Esophagus squamous epithelium (tissue), 5 donors: ENCODE measurements around the gene FER1L5. TPM values are rescaled to one million over a fixed set of nuclear protein-coding genes. Genes with fewer than 3 reads are reported as not detected.

Experiments
- DNase-seq: peaks from one replicate; lab custom pipeline; 2025; lab: John Stamatoyannopoulos, UW
- H3K27ac ChIP-seq, 4 donors: fragments of 200-600 bp; sonication (generic); one replicate each; pipeline ENCODE4 v1.5.1; 2016 to 2019; ENCODE audit warnings: mild to moderate bottlenecking in 1 of 4
- H3K27me3 ChIP-seq, 4 donors: fragments of 200-600 bp; sonication (generic); 1 replicate in 3 of 4; 2 replicates in 1 of 4; pipeline versions ENCODE4 v1.5.1 to v1.6.0; 2017 to 2021; ENCODE audit warnings: antibody characterized with exemption in 1 of 4
- H3K36me3 ChIP-seq, 3 donors: fragments of 200-600 bp; sonication (generic); one replicate each; pipeline ENCODE4 v1.5.1; 2016 to 2019
- H3K4me1 ChIP-seq, 3 donors: fragments of 200-600 bp; sonication (generic); one replicate each; pipeline ENCODE4 v1.5.1; 2017 to 2019
- H3K4me3 ChIP-seq, 4 donors: fragments of 200-600 bp; sonication (generic); 1 replicate in 3 of 4; 2 replicates in 1 of 4; pipeline ENCODE4 v1.5.1; 2016 to 2019; ENCODE audit warnings: mild to moderate bottlenecking in 2 of 4, moderate library complexity in 1 of 4
- H3K9me3 ChIP-seq, 3 donors: fragments of 200-600 bp; sonication (generic); one replicate each; pipeline ENCODE4 v1.5.1; 2016 to 2019
- POLR2A ChIP-seq, 4 donors: fragments of 450-650 bp; IDR thresholded peaks; one replicate each; pipeline ENCODE4 v1.6.1; 2017; ENCODE audit warnings: antibody characterized with exemption in 4 of 4, mild to moderate bottlenecking in 4 of 4, moderate library complexity in 3 of 4
- WGBS, 2 donors: methylation state at CpG; one replicate each; pipeline ENCODE4 v1.1.5; 2018; 5-methylcytosine and 5-hydroxymethylcytosine counted together
- intact Hi-C: fragments of 100-400 bp; cut with DNase I; formaldehyde crosslinking; loops from one replicate; pipeline ENCODE4 v1.15.0; 2022
- total RNA-seq, 4 donors: library from RNA; depleted of rRNA; stranded (reverse); fragments of >200 nt; gene quantifications; one replicate each; pipeline ENCODE4 v1.1.0, GENCODE V29; 2016
- TF ChIP-seq, protein P1 (sequence below), 6 experiments: fragments of 450-650 bp in 4 of 6; fragments of 200-600 bp in 2 of 6; sonication (generic) in 2 of 6; IDR thresholded peaks; one replicate each; pipeline ENCODE4 v1.5.1; 2016 to 2019; ENCODE audit warnings: antibody characterized with exemption in 6 of 6, mild to moderate bottlenecking in 4 of 6, moderate library complexity in 4 of 6
- donor health status: DM: yes; HTN: yes; CAD: no.

Gene FER1L5
- total RNA-seq: under 1 TPM in 2 of 4 donors, not detected in 2; 0.13 to 0.19 TPM

DNA sequence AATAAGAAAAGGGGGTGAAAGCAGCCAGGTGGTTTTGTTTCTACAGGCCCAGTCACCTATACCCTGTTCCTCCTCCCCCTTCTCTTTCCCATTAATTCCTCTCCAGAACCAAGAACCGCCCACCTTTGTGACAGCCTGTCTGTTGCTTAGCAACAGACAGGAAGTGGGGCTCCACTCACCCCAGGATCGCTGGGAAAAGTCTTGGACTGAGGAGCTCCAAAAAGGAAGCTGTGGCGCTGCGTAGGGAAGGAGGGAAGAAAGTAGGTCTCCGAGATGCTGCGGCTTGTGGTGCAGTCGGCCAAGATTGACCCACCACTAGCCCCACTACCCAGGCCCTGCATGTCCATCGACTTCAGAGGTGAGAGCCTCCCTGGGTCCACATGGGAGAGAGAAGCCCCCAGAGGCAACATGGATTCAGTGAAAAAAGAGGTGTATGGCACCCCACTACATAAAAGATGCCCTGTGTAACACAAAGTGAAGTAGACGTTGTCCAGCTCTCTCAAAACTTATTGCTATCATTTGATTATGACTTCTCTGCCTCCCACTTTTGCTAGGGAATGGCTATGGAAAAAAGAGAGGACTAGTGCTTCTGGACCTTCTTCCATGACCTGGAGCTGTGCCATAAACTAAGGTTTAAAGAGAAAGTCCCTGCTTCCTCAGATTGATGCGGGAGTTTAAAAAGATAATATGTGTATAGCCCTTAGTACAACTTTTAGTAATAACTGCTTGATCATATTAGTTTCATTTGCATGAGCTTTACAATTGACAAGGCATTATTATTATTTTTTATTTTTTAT, at the start of gene FER1L5:
FER1L5 (plus strand) TSS at position 201 of the 797 bp plus-strand sequence; CDS start at position 274, 73 bp downstream.
- peak within 1 kb of the TSS in 3 of 4 donors; percentile 4 to 40 (median 32) for H3K4me3 ChIP-seq
- H3K36me3 ChIP-seq: no peaks in the 10 kb centered on the region
- 13 to 38% methylated on average over 7 to 10 of the region's 10 CpGs for WGBS, 2 donors
- H3K4me1 ChIP-seq: peaks cover 0 to 17% (median 3%) of the 10 kb centered on the region in 3 donors
- H3K27ac ChIP-seq: peak within 1 kb of the TSS in 1 of 4 donors; percentile 21
- no peaks in the 10 kb centered on the region for H3K9me3 ChIP-seq
- TF ChIP-seq, protein P1, sequence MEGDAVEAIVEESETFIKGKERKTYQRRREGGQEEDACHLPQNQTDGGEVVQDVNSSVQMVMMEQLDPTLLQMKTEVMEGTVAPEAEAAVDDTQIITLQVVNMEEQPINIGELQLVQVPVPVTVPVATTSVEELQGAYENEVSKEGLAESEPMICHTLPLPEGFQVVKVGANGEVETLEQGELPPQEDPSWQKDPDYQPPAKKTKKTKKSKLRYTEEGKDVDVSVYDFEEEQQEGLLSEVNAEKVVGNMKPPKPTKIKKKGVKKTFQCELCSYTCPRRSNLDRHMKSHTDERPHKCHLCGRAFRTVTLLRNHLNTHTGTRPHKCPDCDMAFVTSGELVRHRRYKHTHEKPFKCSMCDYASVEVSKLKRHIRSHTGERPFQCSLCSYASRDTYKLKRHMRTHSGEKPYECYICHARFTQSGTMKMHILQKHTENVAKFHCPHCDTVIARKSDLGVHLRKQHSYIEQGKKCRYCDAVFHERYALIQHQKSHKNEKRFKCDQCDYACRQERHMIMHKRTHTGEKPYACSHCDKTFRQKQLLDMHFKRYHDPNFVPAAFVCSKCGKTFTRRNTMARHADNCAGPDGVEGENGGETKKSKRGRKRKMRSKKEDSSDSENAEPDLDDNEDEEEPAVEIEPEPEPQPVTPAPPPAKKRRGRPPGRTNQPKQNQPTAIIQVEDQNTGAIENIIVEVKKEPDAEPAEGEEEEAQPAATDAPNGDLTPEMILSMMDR (IDR thresholded peaks at IDR 0.05): no peak
- no peak for TF ChIP-seq POLR2A (IDR thresholded peaks at IDR 0.05)
- no peaks in the 10 kb centered on the region for H3K27me3 ChIP-seq
- DNase-seq: no peak
- intact Hi-C loops: no loop called here

DNA sequence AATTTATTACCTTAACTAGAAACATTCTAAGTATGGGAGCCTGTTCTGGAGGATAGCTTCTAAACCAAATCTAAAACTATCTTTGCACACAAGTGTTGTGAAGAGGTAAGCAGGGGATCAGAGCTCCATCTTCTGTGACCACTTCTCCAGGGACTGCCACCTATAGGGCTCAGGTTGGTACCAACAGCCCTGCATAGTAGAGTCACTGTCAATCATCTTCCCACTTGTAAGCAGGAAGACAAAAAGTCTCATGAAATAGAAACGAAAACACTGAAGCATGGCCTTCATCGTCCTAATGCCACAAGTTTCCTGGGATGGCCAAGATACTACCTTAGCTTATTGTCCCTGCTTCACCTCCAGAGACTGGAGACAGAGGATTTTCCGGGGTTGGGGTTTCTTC, 48.3 kb upstream of the FER1L5 start:
- H3K4me1 ChIP-seq: peaks cover 0 to 14% (median 0%) of the 10 kb centered on the region in 3 donors
- no peak overlapping the region for H3K4me3 ChIP-seq
- peaks cover 9 to 86% (median 25%) of the 10 kb centered on the region in 3 donors for H3K36me3 ChIP-seq
- H3K27me3 ChIP-seq: no peaks in the 10 kb centered on the region
- H3K27ac ChIP-seq: peak overlapping the region in 1 of 4 donors; percentile 5
- WGBS, 2 donors: 78 to 86% methylated on average over 3 of the region's 3 CpGs
- intact Hi-C loops: no loop called here
- DNase-seq: no peak
- H3K9me3 ChIP-seq: no peaks in the 10 kb centered on the region
- TF ChIP-seq, protein P1 (IDR thresholded peaks at IDR 0.05): no peak
- no peak for TF ChIP-seq POLR2A (IDR thresholded peaks at IDR 0.05)

DNA sequence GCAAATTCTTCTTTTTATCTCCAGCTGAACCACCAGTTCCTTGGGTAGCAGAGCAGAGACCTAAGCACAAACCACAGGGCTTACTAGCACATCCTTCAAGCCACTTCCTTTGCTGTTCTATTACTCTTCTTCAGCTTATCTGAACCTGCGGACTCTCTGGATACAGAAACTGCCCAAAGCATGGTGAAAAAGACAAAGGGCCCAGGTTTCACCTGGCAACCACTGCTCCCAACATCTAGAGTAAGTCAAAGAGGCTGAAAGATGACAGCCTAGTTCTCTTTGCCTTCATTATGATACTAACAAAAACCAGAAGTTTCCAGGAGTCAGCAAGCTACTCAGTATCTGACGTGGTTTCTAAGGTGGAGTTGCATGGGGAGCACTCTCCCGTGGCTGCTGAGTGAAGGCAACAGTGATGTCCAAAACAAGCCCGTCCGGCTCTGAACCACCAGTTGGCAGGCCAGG, 47.8 kb upstream of the FER1L5 start:
- Histone ChIP-seq H3K9me3 (no peaks in the 10 kb centered on the region), H3K36me3 (peaks cover 9 to 88% (median 25%) of the 10 kb centered on the region in 3 donors), H3K4me1 (peaks cover 0 to 16% (median 0%) of the 10 kb centered on the region in 3 donors), H3K27ac (peak overlapping the region in 1 of 4 donors; percentile 5), H3K4me3 (no peak overlapping the region), H3K27me3 (no peaks in the 10 kb centered on the region)
- WGBS, 2 donors: 90% methylated on average over 4 of the region's 5 CpGs; no CpG with 5 or more reads in 1 of the 2 donors
- intact Hi-C loops: no loop called here
- TF ChIP-seq, protein P1 (IDR thresholded peaks at IDR 0.05): no peak
- TF ChIP-seq POLR2A (IDR thresholded peaks at IDR 0.05): no peak
- no peak for DNase-seq

DNA sequence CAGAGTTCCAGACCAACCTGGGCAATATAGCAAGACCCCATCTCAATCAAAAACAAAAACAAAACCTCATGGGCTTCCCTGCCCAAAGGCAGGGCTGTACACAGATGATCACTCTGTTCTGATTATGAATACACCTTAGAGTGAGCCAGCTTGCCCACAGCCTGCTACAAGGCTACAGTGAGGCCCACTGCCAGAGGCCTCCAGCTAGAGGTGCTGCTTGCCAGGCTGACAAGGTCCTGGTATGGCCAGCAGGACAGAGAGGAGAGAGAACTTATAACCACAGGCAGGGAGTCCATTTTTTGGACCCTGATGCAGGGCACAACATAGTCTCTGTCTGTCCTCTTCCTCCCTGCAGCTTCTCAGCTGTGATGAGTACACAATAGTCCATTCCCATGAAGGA, 46.0 kb upstream of the FER1L5 start:
- H3K27me3 ChIP-seq: no peaks in the 10 kb centered on the region
- peaks cover 13 to 99% (median 34%) of the 10 kb centered on the region in 3 donors for H3K36me3 ChIP-seq
- intact Hi-C loops: no loop called here
- H3K4me1 ChIP-seq: peaks cover 0 to 16% (median 0%) of the 10 kb centered on the region in 3 donors
- H3K27ac ChIP-seq: no peak overlapping the region
- no peaks in the 10 kb centered on the region for H3K9me3 ChIP-seq
- no peak overlapping the region for H3K4me3 ChIP-seq
- TF ChIP-seq POLR2A (IDR thresholded peaks at IDR 0.05): no peak
- TF ChIP-seq, protein P1 (IDR thresholded peaks at IDR 0.05): no peak
- DNase-seq: no peak

DNA sequence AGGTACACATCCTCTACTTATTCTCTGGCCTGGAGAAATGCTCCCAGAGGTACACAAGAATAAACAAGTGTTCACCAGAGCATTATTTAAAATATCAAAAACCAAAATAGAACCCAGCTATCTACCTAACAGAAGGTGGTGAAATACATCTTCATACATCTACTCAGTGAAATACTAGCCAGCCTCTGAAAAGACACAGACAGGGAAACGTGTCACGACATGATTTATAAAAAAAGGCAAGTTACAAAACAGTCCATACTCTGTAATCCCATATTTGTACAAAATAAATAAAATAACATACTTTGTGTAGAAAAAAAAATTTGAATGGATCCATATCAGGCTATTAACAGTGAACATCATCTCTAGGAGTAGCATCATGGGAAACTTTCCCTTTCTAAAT, 42.6 kb upstream of the FER1L5 start:
- intact Hi-C loops: no loop called here
- no peak for DNase-seq
- Histone ChIP-seq H3K9me3 (no peaks in the 10 kb centered on the region), H3K27ac (no peak overlapping the region), H3K36me3 (peaks cover 22 to 99% (median 54%) of the 10 kb centered on the region in 3 donors), H3K4me3 (no peak overlapping the region), H3K27me3 (no peaks in the 10 kb centered on the region), H3K4me1 (peaks cover 0 to 13% (median 0%) of the 10 kb centered on the region in 3 donors)
- WGBS, 2 donors: 71 to 74% methylated on average over 2 of the region's 2 CpGs
- TF ChIP-seq, protein P1 (IDR thresholded peaks at IDR 0.05): no peak
- no peak for TF ChIP-seq POLR2A (IDR thresholded peaks at IDR 0.05)
